Measurements from ENCODE around the gene SLC25A28. TPM values are rescaled to one million over a fixed set of nuclear protein-coding genes. Genes with fewer than 3 reads are reported as not detected.

Gene SLC25A28
- polyA plus RNA-seq, 1 experiment, result 38.9 TPM

- Histone ChIP-seq H3K4me3 (ENCODE audit: low read depth, low read length) (peak overlapping the region; percentile 78), H3K36me3 (ENCODE audit: control insufficient read depth, insufficient read depth, low read length) (no peaks in the 10 kb centered on the region), H3K27me3 (ENCODE audit: control insufficient read depth, insufficient read depth, low read length) (no peaks in the 10 kb centered on the region)
- DNase-seq (ENCODE audit: low read depth), result peak; percentile 62
- ChIA-PET CTCF (interaction anchor here (0.6 to 1.9 kb wide), 9 partner anchors 9 to 91 kb away, joined by 3 to 11 read pairs (median 4); no protein-coding TSS in a partner anchor), POLR2A (interaction anchor here (0.7 to 1.2 kb wide), 3 partner anchors 19 to 248 kb away, joined by 3 to 6 read pairs (median 3); no protein-coding TSS in a partner anchor)
- no peak for TF ChIP-seq CTCF (IDR thresholded peaks at IDR 0.05; ENCODE audit: insufficient read depth, low read depth, low read length)
Observed at GRCh38 chr10:99620711-99621453, 643 bp upstream of the SLC25A28 start.

- no peak for TF ChIP-seq CTCF (IDR thresholded peaks at IDR 0.05; ENCODE audit: insufficient read depth, low read depth, low read length)
- Histone ChIP-seq H3K36me3 (ENCODE audit: control insufficient read depth, insufficient read depth, low read length) (no peaks in the 10 kb centered on the region), H3K27me3 (ENCODE audit: control insufficient read depth, insufficient read depth, low read length) (no peaks in the 10 kb centered on the region), H3K4me3 (ENCODE audit: low read depth, low read length) (peak overlapping the region; percentile 67)
- CTCF ChIA-PET, result interaction anchor here (0.6 to 3.4 kb wide), 5 partner anchors 11 to 372 kb away, joined by 4 to 14 read pairs (median 4); no protein-coding TSS in a partner anchor
- POLR2A ChIA-PET, result no interaction called here
- DNase-seq (ENCODE audit: low read depth), result no peak
Observed at GRCh38 chr10:99619090-99619800, 994 bp downstream of the SLC25A28 start.

- no peak for TF ChIP-seq CTCF (IDR thresholded peaks at IDR 0.05; ENCODE audit: insufficient read depth, low read depth, low read length)
- ChIA-PET POLR2A (no interaction called here), CTCF (interaction anchor here (0.9 to 3.4 kb wide), 4 partner anchors 57 to 182 kb away, joined by 3 to 14 read pairs (median 8); partner anchors contain the start of gene NKX2-3)
- H3K36me3 ChIP-seq (ENCODE audit: control insufficient read depth, insufficient read depth, low read length), result peaks cover 5% of the 10 kb centered on the region
- H3K4me3 ChIP-seq (ENCODE audit: low read depth, low read length), result peak overlapping the region; percentile 67; the same call in 1 of the 2 replicates
- H3K27me3 ChIP-seq (ENCODE audit: control insufficient read depth, insufficient read depth, low read length), result no peaks in the 10 kb centered on the region
- DNase-seq (ENCODE audit: low read depth), result no peak
Observed at GRCh38 chr10:99617696-99618095, 2.5 kb downstream of the SLC25A28 start.

GRCh38 chr10:99615426-99615825 lies 4.8 kb downstream of the SLC25A28 start:
- POLR2A ChIA-PET, result no interaction called here
- Histone ChIP-seq H3K4me3 (ENCODE audit: low read depth, low read length) (no peak overlapping the region), H3K27me3 (ENCODE audit: control insufficient read depth, insufficient read depth, low read length) (no peaks in the 10 kb centered on the region), H3K36me3 (ENCODE audit: control insufficient read depth, insufficient read depth, low read length) (peaks cover 13% of the 10 kb centered on the region)
- DNase-seq (ENCODE audit: low read depth), result no peak
- CTCF ChIA-PET, result interaction anchor here (0.7 to 1.8 kb wide), 6 partner anchors 9 to 239 kb away, joined by 3 to 6 read pairs (median 4); no protein-coding TSS in a partner anchor
- no peak for TF ChIP-seq CTCF (IDR thresholded peaks at IDR 0.05; ENCODE audit: insufficient read depth, low read depth, low read length)
